ENCODE measurements around the gene COX6B2.

The COX6B2 gene

GRCh38 chr19:55383279-55384130 is 29.0 kb upstream of the COX6B2 start:
- DNase-seq (ENCODE audit: low read depth in 2 of 2): no peak

- DNase-seq (ENCODE audit: low read depth in 2 of 2): no peak
These were observed 28.1 kb upstream of the COX6B2 start for GRCh38 chr19:55382522-55383054.

GRCh38 chr19:55382013-55382412 is 27.5 kb upstream of the COX6B2 start:
- no peak for DNase-seq (ENCODE audit: low read depth in 2 of 2)

GRCh38 chr19:55379174-55379573 is 24.7 kb upstream of the COX6B2 start:
- no peak for DNase-seq (ENCODE audit: low read depth in 2 of 2)

GRCh38 chr19:55377356-55378131 is 23.0 kb upstream of the COX6B2 start:
- DNase-seq (ENCODE audit: low read depth in 2 of 2): no peak

- no peak for DNase-seq (ENCODE audit: low read depth in 2 of 2)
These were observed 21.9 kb upstream of the COX6B2 start, which contains the start of gene TMEM190 for GRCh38 chr19:55376241-55376933. Gene TMEM190, plus strand, starts transcription at chr19:55376826. Its CDS starts 28 bp downstream, at chr19:55376854.

GRCh38 chr19:55373993-55374757 is 19.7 kb upstream of the COX6B2 start:
- DNase-seq (ENCODE audit: low read depth in 2 of 2): no peak

GRCh38 chr19:55373306-55373992 is 18.9 kb upstream of the COX6B2 start:
- DNase-seq (ENCODE audit: low read depth in 2 of 2): no peak

- DNase-seq (ENCODE audit: low read depth in 2 of 2): no peak
These were observed 18.0 kb upstream of the COX6B2 start for GRCh38 chr19:55372316-55373081.

- DNase-seq (ENCODE audit: low read depth in 2 of 2): no peak
These were observed 15.9 kb upstream of the COX6B2 start, which contains the start of gene IL11 for GRCh38 chr19:55370305-55370988. Gene IL11, minus strand, starts transcription at chr19:55370463. Its CDS starts 153 bp downstream, at chr19:55370310.

GRCh38 chr19:55369653-55370304 is 15.3 kb upstream of the COX6B2 start:
- no peak for DNase-seq (ENCODE audit: low read depth in 2 of 2)

GRCh38 chr19:55368701-55369563 is 14.4 kb upstream of the COX6B2 start:
- DNase-seq (ENCODE audit: low read depth in 2 of 2): no peak

- no peak for DNase-seq (ENCODE audit: low read depth in 2 of 2)
These were observed 13.6 kb upstream of the COX6B2 start for GRCh38 chr19:55368106-55368505.

GRCh38 chr19:55366790-55367189 is 12.3 kb upstream of the COX6B2 start:
- DNase-seq (ENCODE audit: low read depth in 2 of 2): no peak

- DNase-seq (ENCODE audit: low read depth in 2 of 2): no peak
These were observed 11.4 kb upstream of the COX6B2 start for GRCh38 chr19:55365964-55366363.

- no peak for DNase-seq (ENCODE audit: low read depth in 2 of 2)
These were observed 10.7 kb upstream of the COX6B2 start for GRCh38 chr19:55365245-55365644.

GRCh38 chr19:55362990-55363716 is 8.6 kb upstream of the COX6B2 start, which contains the start of gene GARIN5B:
Gene GARIN5B, minus strand, starts transcription at chr19:55363260. Its CDS starts 194 bp downstream, at chr19:55363066.
- no peak for DNase-seq (ENCODE audit: low read depth in 2 of 2)
